CD4-positive, alpha-beta T cell (primary cell): ENCODE results near the gene TEX22. TPM values are rescaled to one million over a fixed set of nuclear protein-coding genes. Genes with fewer than 3 reads are reported as not detected.

Experiments
- ATAC-seq: fragments of 200-7000 bp; cut with Tn5 transposase; one replicate; pipeline ENCODE4 v1.10.0; 2022; ENCODE audit warnings: mild to moderate bottlenecking; ENCODE audit not compliant: poor library complexity
- CTCF ChIA-PET: fragments of 350-600 bp; sonication (Branson Sonifier 250); formaldehyde crosslinking; loops from one replicate; lab custom pipeline; 2021; ENCODE audit warnings: antibody characterized with exemption, inconsistent platforms; lab: Charles Lee
- POLR2A ChIA-PET: fragments of 350-600 bp; sonication (Branson Sonifier 250); formaldehyde crosslinking; loops from one replicate; lab custom pipeline; 2021; ENCODE audit warnings: antibody characterized with exemption, inconsistent platforms; lab: Charles Lee
- DNase-seq, 14 experiments: peaks; one replicate each; pipeline ENCODE4 v3.0.0-alpha.2; 2013 to 2020; ENCODE audit warnings: mixed read lengths in 2 of 14
- H3K27ac ChIP-seq, 2 donors: one replicate each; pipeline versions ENCODE4 v1.5.1 to v1.7.0; 2013; ENCODE audit warnings: low read length in 2 of 2, low read depth in 1 of 2, mild to moderate bottlenecking in 1 of 2
- H3K27me3 ChIP-seq, 2 experiments: 1 replicate in 1 of 2; 2 replicates in 1 of 2; pipeline versions ENCODE4 v1.6.1 to v1.7.0; 2013; ENCODE audit warnings: low read length in 2 of 2, control low read depth in 1 of 2, mild to moderate bottlenecking in 1 of 2, moderate library complexity in 1 of 2; ENCODE audit not compliant: insufficient read depth in 2 of 2, control insufficient read depth in 1 of 2
- H3K36me3 ChIP-seq: one replicate; pipeline ENCODE4 v1.6.1; 2013; ENCODE audit warnings: low read length, control low read depth; ENCODE audit not compliant: insufficient read depth
- H3K4me1 ChIP-seq: one replicate; pipeline ENCODE4 v1.6.1; 2013; ENCODE audit warnings: low read length, control low read depth; ENCODE audit not compliant: insufficient read depth
- H3K4me3 ChIP-seq: one replicate; pipeline ENCODE4 v1.5.1; 2013; ENCODE audit warnings: mild to moderate bottlenecking, low read length, moderate library complexity
- H3K9me3 ChIP-seq, 2 experiments: 1 replicate in 1 of 2; 2 replicates in 1 of 2; pipeline versions ENCODE4 v1.6.1 to v1.7.0; 2013; ENCODE audit warnings: low read length in 2 of 2, mild to moderate bottlenecking in 2 of 2, control low read depth in 1 of 2, moderate library complexity in 1 of 2; ENCODE audit not compliant: control insufficient read depth in 1 of 2, insufficient read depth in 1 of 2
- H3K27ac Mint-ChIP-seq: one replicate; pipeline ENCODE4 v1.8.0; 2020; ENCODE audit warnings: mixed read lengths
- H3K27me3 Mint-ChIP-seq: one replicate; pipeline ENCODE4 v1.8.0; 2021; ENCODE audit warnings: mixed read lengths
- H3K36me3 Mint-ChIP-seq: one replicate; pipeline ENCODE4 v1.8.0; 2021; ENCODE audit warnings: low read depth, mixed read lengths
- H3K4me1 Mint-ChIP-seq: one replicate; pipeline ENCODE4 v1.8.0; 2021; ENCODE audit warnings: low read depth, mixed read lengths
- H3K4me3 Mint-ChIP-seq: one replicate; pipeline ENCODE4 v1.8.0; 2020; ENCODE audit warnings: mild to moderate bottlenecking, mixed read lengths
- H3K9me3 Mint-ChIP-seq: one replicate; pipeline ENCODE4 v1.8.0; 2020; ENCODE audit warnings: mixed read lengths
- CTCF ChIP-seq: fragments of 200-600 bp; IDR thresholded peaks from one replicate; pipeline ENCODE4 v1.8.0; 2022; ENCODE audit warnings: antibody characterized with exemption, mild to moderate bottlenecking
- intact Hi-C, 2 experiments: fragments of 100-400 bp; cut with DNase I in 1 of 2; cut with micrococcal nuclease in 1 of 2; formaldehyde crosslinking; loops; one replicate each; pipeline versions ENCODE4 v1.15.1 to v1.9.0; 2023 to 2025; cut with DNase I, micrococcal nuclease
- total RNA-seq, 174 experiments: library from RNA in 2 of 174; stranded (reverse) in 2 of 174; gene quantifications; one replicate each; pipeline ENCODE4 v1.2.3 and lab custom pipeline; 2021 to 2026

Gene TEX22
- total RNA-seq, 2 experiments from 2014 or later, result 1.3 to 2.8 TPM

DNA sequence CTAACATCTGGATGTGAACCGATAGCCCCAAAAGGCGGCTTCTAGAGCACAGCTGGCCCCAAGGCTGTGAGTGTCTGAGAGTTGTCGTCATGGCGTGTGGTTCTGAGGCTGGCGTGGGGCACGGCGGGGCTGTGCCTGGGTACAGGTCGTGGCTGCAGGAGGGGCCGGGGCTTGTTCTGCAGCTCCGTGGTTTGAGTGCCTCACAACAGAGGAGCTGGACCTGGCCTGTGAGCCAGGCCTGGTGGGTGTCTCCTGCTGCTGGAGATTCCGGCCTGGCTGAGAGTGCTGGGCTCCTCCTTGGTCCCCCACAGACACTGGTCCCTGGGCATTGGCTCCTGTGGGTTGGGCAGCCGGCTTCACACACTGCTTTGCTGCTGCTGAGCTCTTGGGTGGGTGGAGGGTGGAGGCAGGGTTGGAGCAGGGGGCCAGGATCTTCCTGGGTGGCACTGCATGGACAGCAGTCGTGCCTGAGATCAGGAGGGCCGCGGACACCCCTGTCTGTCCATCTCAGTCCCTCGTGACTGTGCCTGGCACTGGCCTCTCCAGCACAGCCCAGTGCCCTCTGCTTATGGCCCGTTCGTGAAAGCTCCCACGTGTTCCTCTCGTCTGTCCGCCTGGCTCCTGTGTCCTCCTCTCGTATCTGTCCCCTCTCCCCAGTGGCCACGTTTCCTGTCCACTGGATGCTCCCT lies 31.8 kb upstream of the TEX22 start:
- peaks cover 5% of the 10 kb centered on the region for H3K36me3 Mint-ChIP-seq
- no peak for TF ChIP-seq CTCF
- peaks cover 14% of the 10 kb centered on the region for H3K36me3 ChIP-seq
- peaks cover 19% of the 10 kb centered on the region for H3K4me1 Mint-ChIP-seq
- no peaks in the 10 kb centered on the region for H3K9me3 Mint-ChIP-seq
- ChIA-PET CTCF (interaction anchor here (0.9 kb wide), 1 partner anchor 162 kb away, joined by 3 read pairs; no protein-coding TSS in a partner anchor), POLR2A (interaction anchor here (0.6 kb wide), 1 partner anchor 21 kb away, joined by 3 read pairs; no protein-coding TSS in a partner anchor)
- no peak overlapping the region for H3K27ac Mint-ChIP-seq
- no peak overlapping the region for H3K27ac ChIP-seq
- H3K4me3 Mint-ChIP-seq, result no peak overlapping the region
- no peaks in the 10 kb centered on the region for H3K27me3 Mint-ChIP-seq
- ATAC-seq (no peak), DNase-seq (no peak)
- H3K27me3 ChIP-seq, result no peaks in the 10 kb centered on the region
- peaks cover 14% of the 10 kb centered on the region for H3K4me1 ChIP-seq
- no peaks in the 10 kb centered on the region for H3K9me3 ChIP-seq
- intact Hi-C loops, result no loop called here
- H3K4me3 ChIP-seq, result no peak overlapping the region

GRCh38 chr14:105367116-105368031 lies 31.0 kb upstream of the TEX22 start:
- no peaks in the 10 kb centered on the region for H3K27me3 Mint-ChIP-seq

GRCh38 chr14:105368032-105368417 lies 30.3 kb upstream of the TEX22 start:
- intact Hi-C loops, result no loop called here
- Mint-ChIP-seq H3K9me3 (no peaks in the 10 kb centered on the region), H3K4me1 (peaks cover 18% of the 10 kb centered on the region), H3K36me3 (peaks cover 5% of the 10 kb centered on the region), H3K4me3 (no peak overlapping the region), H3K27ac (no peak overlapping the region), H3K27me3 (no peaks in the 10 kb centered on the region)
- peaks cover 14% of the 10 kb centered on the region for H3K4me1 ChIP-seq
- H3K27ac ChIP-seq, result no peak overlapping the region
- CTCF ChIA-PET, result no interaction called here
- POLR2A ChIA-PET, result no interaction called here
- no peaks in the 10 kb centered on the region for H3K9me3 ChIP-seq
- H3K4me3 ChIP-seq, result no peak overlapping the region
- H3K36me3 ChIP-seq, result peaks cover 14% of the 10 kb centered on the region
- ATAC-seq, result no peak
- no peak for TF ChIP-seq CTCF
- no peaks in the 10 kb centered on the region for H3K27me3 ChIP-seq
- no peak for DNase-seq

More at GRCh38 chr14:105367116-105368031, 31.0 kb upstream of the TEX22 start:
- Mint-ChIP-seq H3K4me3 (no peak overlapping the region), H3K9me3 (no peaks in the 10 kb centered on the region), H3K36me3 (peaks cover 5% of the 10 kb centered on the region), H3K4me1 (peaks cover 19% of the 10 kb centered on the region), H3K27ac (no peak overlapping the region)
- H3K36me3 ChIP-seq, result peaks cover 14% of the 10 kb centered on the region
- ChIA-PET POLR2A (no interaction called here), CTCF (no interaction called here)
- no peak overlapping the region for H3K27ac ChIP-seq
- H3K4me1 ChIP-seq, result peaks cover 14% of the 10 kb centered on the region
- ATAC-seq (no peak), DNase-seq (no peak)
- H3K27me3 ChIP-seq, result no peaks in the 10 kb centered on the region
- no peak overlapping the region for H3K4me3 ChIP-seq
- TF ChIP-seq CTCF, result no peak
- intact Hi-C loops, result no loop called here
- H3K9me3 ChIP-seq, result no peaks in the 10 kb centered on the region
